Fibroblast of skin of abdomen (primary cell): Measurements from ENCODE around the gene BCAT1. TPM values are rescaled to one million over a fixed set of nuclear protein-coding genes. Genes with fewer than 3 reads are reported as not detected.
A peak's percentile ranks its signal among the peaks of the same experiment; 100 is the strongest.

Source experiments
- DNase-seq: peaks from one replicate; pipeline ENCODE4 v3.0.0-alpha.2; 2013
- polyA plus RNA-seq, 2 experiments: library from polyadenylated mRNA; unstranded; fragments of 120-200 nt; gene quantifications; one replicate each; pipeline ENCODE4 v1.2.1, GENCODE V29; 2013; ENCODE audit not compliant: insufficient read length in 2 of 2

BCAT1 gene
- 165 TPM for polyA plus RNA-seq (2013, experiment 1 of 2; ENCODE audit: insufficient read length)
- polyA plus RNA-seq (2013, experiment 2 of 2; ENCODE audit: insufficient read length), result 147 TPM

- peak; percentile 93 for DNase-seq
These were observed at the start of gene BCAT1 for GRCh38 chr12:24948757-24949722. TSS of gene BCAT1 (minus strand) at chr12:24949101. CDS start at chr12:24948932, 169 bp downstream.

- DNase-seq, result peak; percentile 82
These were observed 49.2 kb upstream of the BCAT1 start for GRCh38 chr12:24997970-24998582.

GRCh38 chr12:24997496-24997895, 48.6 kb upstream of the BCAT1 start:
- peak; percentile 4 for DNase-seq

GRCh38 chr12:24996820-24997219, 47.9 kb upstream of the BCAT1 start:
- DNase-seq, result no peak

GRCh38 chr12:24996102-24996797, 47.3 kb upstream of the BCAT1 start:
- DNase-seq, result no peak

DNA sequence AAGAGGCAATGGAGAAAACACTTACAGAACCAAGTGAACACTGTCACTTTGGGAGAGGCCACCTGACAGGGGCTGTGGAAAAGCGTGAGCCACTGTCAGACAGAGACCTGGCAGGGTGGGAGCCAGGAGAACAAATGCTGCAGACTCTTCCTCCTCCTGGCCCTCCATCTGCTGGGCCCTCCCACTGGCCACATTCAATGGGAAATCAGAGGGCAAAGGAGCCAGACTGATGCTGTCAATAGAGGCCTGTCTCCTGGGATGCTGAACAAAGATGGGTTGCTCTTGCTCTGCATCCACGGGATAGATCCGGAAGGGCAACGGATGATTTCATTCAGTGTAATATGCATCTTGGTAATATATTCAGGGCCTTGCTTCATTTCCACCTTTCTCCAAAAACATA, 44.9 kb upstream of the BCAT1 start:
- no peak for DNase-seq

DNA sequence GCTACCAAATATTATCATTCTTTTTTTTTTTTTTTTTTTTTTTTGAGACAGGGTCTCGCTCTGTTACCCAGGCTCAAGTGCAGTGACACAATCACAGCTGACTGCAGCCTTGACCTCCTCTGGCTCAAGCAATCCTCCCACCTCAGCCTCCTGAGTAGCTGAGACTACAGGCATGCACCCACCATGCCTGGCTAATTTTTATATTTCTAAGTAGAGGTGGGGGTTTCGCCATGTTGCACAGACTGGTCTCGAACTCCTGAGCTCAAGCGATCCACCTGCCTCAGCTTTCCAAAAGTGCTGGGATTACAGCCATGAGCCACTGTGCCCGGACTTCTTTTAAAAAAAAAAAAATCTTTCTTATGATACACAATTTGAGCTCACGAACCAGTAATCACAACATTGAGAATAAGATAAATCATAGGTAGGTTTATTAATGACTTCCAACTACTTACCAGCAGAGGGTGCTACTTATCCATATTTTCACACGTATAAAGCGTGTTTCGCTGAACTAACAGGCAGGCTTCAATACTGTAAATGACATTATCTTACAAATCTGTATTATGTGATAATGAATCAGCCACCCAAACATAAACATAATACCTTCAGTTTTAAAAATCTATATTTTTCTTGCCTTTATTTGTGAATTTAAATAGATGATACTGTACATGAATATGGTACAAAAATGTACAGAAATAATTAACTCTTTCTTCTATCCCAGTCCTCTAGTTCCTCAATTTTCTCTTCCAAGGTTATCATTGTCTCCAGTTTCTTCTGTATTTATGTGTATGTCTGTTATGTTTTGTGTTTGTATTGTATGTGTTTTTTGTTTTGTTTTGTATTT, 42.5 kb upstream of the BCAT1 start:
- peak; percentile 54 for DNase-seq

DNA sequence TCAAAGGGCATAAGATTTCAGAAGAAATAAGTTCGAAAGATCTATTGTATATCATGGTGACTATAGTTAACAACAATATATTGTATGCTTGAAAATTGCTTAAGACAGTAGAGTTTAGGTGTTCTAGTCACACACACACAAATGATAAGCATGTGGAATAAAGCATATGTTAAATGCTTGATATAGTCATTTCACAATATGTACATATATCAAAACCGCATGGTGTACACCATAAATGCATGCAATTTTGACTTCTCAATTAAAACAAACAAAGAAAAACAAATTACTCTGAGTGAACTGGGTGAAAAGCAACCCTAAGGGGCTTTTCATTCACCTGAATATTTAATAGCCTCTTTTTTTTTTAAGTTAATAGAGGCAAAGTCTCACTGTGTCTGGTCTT, 40.3 kb upstream of the BCAT1 start:
- no peak for DNase-seq

DNA sequence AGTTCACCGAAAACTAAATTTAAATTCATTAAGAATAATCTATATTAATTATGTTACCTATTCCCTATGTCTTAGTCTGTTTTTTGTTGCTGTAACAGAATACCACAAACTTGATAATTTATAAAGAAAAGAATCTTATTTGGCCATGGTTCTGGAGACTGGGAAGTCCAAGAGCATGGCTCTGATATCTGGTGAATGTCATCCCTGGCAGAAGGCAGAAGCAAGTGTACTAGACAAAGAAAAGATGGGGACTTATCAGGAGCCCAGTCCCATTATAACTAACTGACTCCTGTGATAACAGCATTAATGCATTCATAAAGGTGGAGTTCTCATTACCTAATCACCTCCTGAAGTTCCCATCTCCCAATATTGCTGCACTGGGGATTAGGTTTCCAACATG, 33.3 kb upstream of the BCAT1 start:
- DNase-seq, result no peak

- no peak for DNase-seq
These were observed 31.3 kb upstream of the BCAT1 start for GRCh38 chr12:24979976-24980730.

- DNase-seq, result no peak
These were observed 30.4 kb upstream of the BCAT1 start for GRCh38 chr12:24979329-24979728.

- no peak for DNase-seq
These were observed 28.8 kb upstream of the BCAT1 start for GRCh38 chr12:24977711-24978110.

DNA sequence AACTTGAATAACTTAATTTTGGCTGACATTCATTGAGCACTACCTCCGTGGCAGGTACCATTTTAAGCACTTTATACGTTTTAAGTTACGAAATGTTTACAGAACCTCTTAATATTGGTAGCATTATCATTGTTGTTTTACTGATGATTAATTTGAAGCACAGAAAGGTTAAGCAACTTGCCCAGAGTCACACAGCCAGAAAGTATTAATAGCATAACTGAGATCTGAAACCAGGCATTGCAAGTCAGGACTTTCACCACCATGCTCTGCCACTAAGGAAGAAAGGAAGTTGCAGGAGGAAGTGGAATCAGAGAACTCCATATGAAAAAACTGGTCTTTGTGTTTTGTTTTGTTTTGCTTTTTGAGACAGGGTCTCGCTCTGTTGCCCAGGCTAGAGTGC, 28.2 kb upstream of the BCAT1 start:
- no peak for DNase-seq

DNA sequence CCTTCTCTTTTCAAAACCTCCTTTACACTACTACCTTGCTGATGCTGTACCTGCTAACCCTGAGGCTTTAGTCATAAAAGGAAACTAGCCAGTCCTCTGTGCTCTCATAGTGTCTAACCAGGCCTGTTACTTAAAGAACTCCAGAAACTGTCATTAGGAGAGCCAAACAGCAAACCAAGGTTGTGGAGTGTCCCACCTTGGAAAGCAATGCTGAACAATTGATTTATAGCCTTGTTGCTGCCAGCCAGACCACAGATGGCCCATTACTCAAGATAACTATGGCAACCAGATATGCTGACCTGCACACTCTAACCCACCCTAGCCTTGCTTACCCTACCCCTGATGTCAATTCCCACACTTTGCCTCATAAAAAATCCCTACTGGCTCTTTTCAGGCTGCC, 26.5 kb upstream of the BCAT1 start:
- peak; percentile 6 for DNase-seq

DNA sequence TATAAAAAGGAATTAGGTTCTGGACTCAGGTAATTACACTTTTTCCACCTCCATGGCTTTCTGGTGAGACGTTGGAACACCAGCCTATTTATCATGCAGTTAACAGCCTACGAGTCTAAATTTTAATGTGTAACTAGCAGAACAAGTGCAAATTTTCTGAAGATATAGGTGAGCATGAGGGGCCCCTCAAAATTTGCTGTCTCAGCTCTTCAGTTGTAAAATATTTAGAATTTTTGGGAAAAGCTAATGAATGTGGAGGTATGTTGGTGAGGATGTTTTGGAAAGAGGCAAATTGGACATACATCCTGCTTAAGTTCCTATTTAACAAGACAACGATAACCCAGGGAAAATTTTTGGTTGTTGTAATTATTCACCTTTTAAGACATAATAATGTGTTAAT, 25.3 kb upstream of the BCAT1 start:
- DNase-seq, result no peak

DNA sequence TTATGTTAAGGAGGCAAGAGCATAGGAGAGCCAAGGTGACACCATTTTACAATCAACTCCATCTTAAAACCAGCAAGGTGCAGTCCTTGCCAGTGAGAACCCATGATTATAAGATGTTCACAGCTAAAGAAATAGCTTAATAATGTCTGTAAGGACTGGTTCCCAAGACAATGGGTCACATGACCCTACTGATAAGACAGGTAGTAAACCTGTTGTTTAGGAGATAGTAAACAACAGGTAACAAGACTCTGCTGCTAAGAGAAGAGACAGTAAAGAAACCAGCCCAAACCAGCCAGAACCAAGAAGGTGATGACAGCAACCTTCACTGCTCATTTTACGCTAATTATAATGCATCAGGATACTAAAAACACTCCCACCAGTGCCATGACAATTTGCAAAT, 23.2 kb upstream of the BCAT1 start:
- no peak for DNase-seq

DNA sequence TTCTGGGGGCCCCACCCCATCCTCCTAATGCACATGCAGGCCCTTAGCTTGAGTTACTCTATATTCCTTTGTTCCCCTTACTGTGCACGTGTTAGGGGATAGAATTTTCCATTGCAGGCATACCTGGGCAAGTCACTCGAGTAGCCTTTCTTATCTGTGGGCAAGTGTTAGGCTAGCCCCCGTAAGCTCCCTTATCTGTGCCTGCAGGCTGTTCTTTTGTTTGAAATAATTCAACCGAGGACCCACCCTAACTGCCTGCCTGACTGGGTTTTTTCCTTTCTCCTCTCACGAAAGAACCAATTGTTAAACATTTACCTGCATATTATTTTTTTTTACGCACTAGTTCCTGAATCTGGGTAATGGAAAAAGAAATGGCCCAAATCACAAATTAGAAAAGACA, 21.3 kb upstream of the BCAT1 start:
- no peak for DNase-seq

- DNase-seq, result no peak
These were observed 18.2 kb upstream of the BCAT1 start for GRCh38 chr12:24966951-24967564.

DNA sequence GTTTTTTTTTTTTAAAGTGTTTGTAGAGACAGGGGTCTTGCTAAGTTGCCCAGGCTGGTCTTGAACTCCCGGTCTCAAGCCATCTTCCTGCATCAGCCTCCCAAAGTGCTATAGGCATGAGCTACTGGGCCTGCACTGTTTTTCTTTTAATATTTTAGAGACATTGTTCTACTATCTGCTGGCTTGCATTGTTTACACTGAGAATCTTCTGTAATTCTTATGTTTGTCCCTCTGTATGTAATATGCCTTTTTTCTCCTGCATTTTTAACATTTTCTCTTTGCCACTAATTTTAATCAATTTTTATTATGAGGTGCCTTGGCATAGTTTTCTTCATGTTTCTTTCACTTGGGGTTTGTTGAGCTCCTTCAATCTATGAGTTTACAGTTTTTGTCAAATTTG, 15.4 kb upstream of the BCAT1 start:
- DNase-seq, result no peak

DNA sequence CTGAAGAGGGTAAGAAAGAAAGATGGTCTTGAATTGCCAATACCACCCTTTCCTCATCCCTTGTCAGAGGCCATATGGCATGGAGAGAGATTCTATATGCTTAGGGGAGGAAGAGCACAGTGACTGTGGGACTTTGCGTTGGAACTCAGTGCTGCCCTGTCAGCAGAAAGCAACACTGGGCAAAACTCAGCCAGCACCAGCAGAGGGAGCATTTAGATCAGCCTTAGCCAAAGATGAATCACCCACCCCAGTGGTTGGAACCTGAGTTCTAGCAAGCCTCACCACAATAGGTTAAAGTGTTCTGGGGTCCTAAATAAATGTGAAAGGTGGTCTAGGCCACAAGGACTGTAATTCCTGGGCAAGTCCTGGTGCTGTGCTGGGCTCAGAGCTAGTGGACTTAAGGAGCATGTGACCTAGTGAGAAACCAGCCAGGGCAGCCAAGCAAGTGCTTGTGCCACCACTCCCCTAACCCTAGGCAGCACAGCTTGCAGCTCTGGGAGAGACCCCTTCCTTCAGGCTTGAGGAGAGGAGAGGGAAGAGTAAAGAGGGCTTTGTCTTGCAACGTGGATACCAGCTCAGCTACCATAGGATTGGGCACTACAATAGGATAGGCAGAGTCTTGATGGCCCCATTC, 11.4 kb upstream of the BCAT1 start:
- peak; percentile 56 for DNase-seq
